ENCODE measurements around the gene EIF2B5. TPM values are rescaled to one million over a fixed set of nuclear protein-coding genes. Genes with fewer than 3 reads are reported as not detected.
A peak's percentile ranks its signal among the peaks of the same experiment; 100 is the strongest.

EIF2B5 gene
- total RNA-seq, 1 donor, result 30.7 TPM

GRCh38 chr3:184164648-184165330 lies 29.6 kb downstream of the EIF2B5 start:
- no peak overlapping the region for H3K4me3 ChIP-seq (ENCODE audit: low read depth, low read length)
- TF ChIP-seq, protein P1, sequence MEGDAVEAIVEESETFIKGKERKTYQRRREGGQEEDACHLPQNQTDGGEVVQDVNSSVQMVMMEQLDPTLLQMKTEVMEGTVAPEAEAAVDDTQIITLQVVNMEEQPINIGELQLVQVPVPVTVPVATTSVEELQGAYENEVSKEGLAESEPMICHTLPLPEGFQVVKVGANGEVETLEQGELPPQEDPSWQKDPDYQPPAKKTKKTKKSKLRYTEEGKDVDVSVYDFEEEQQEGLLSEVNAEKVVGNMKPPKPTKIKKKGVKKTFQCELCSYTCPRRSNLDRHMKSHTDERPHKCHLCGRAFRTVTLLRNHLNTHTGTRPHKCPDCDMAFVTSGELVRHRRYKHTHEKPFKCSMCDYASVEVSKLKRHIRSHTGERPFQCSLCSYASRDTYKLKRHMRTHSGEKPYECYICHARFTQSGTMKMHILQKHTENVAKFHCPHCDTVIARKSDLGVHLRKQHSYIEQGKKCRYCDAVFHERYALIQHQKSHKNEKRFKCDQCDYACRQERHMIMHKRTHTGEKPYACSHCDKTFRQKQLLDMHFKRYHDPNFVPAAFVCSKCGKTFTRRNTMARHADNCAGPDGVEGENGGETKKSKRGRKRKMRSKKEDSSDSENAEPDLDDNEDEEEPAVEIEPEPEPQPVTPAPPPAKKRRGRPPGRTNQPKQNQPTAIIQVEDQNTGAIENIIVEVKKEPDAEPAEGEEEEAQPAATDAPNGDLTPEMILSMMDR (IDR thresholded peaks at IDR 0.05; ENCODE audit: insufficient read depth, low read depth, low read length), result no peak
- DNase-seq (ENCODE audit: low read depth), result no peak

DNA sequence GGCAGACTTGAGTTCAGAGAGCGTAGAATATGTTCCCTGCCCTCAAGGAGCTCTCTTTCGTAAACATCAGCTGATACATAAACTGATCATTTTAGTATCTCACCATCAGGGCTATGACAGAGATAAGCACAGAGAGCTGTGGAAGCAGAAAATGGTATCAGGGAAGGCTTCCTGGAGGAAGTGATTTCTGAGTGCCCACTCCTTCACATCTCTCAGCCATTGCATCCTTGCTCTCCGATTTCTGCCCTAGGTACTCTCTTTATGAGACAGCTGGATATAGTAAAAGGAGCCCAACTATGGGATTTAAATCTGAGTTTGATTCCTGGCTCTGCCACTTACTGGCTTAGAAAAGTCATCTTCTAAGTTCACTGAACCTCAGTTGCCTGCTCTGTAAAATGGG lies 30.4 kb downstream of the EIF2B5 start:
- TF ChIP-seq, protein P1 (IDR thresholded peaks at IDR 0.05; ENCODE audit: insufficient read depth, low read depth, low read length), result no peak
- H3K4me3 ChIP-seq (ENCODE audit: low read depth, low read length), result no peak overlapping the region
- no peak for DNase-seq (ENCODE audit: low read depth)

GRCh38 chr3:184166671-184167070 lies 31.5 kb downstream of the EIF2B5 start:
- TF ChIP-seq, protein P1 (IDR thresholded peaks at IDR 0.05; ENCODE audit: insufficient read depth, low read depth, low read length), result no peak
- H3K4me3 ChIP-seq (ENCODE audit: low read depth, low read length), result no peak overlapping the region
- no peak for DNase-seq (ENCODE audit: low read depth)

- DNase-seq (ENCODE audit: low read depth), result no peak
- no peak overlapping the region for H3K4me3 ChIP-seq (ENCODE audit: low read depth, low read length)
- TF ChIP-seq, protein P1 (IDR thresholded peaks at IDR 0.05; ENCODE audit: insufficient read depth, low read depth, low read length), result no peak
These were observed 32.6 kb downstream of the EIF2B5 start for GRCh38 chr3:184167786-184168185.

GRCh38 chr3:184168363-184169120 lies 33.4 kb downstream of the EIF2B5 start:
- peak; percentile 86 for DNase-seq (ENCODE audit: low read depth)
- TF ChIP-seq, protein P1 (IDR thresholded peaks at IDR 0.05; ENCODE audit: insufficient read depth, low read depth, low read length), result no peak
- no peak overlapping the region for H3K4me3 ChIP-seq (ENCODE audit: low read depth, low read length)

DNA sequence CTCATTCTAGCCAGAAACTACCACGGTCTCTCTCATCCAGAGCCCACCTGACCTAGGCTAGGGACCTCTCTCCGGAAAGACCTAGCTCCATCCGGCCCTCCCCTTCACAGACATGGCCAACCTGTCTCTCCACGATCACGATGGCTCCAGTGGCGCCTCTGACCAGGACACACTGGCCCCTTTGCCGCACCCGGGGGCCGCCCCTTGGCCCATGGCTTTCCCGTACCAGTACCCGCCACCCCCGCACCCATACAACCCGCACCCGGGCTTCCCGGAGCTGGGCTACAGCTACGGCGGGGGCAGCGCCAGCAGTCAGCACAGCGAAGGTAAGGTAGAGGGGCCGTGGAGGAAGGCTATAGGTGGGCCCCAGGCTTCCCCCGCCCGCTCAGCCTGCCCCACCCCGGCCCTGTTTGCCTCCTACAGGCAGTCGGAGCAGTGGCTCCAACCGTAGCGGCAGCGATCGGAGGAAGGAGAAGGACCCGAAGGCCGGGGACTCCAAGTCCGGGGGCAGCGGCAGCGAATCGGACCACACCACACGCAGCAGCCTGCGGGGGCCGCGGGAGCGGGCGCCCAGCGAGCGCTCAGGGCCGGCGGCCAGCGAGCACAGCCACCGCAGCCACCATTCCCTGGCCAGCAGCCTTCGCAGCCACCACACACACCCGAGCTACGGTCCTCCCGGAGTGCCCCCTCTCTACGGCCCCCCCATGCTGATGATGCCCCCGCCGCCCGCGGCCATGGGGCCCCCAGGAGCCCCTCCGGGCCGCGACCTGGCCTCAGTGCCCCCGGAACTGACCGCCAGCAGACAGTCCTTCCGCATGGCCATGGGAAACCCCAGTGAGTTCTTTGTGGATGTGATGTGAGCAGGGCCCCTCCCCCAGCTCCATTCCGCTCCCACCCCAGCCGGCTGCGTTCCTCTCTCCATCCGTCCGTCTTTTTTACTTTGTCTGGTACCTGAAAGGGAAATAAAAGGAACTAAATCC lies 35.0 kb downstream of the EIF2B5 start:
- no peak for DNase-seq (ENCODE audit: low read depth)
- TF ChIP-seq, protein P1 (IDR thresholded peaks at IDR 0.05; ENCODE audit: insufficient read depth, low read depth, low read length), result no peak
- H3K4me3 ChIP-seq (ENCODE audit: low read depth, low read length), result no peak overlapping the region

Measured in fibroblast of villous mesenchyme (primary cell).